ENCODE data around the gene MACROD2.

The MACROD2 gene

DNA sequence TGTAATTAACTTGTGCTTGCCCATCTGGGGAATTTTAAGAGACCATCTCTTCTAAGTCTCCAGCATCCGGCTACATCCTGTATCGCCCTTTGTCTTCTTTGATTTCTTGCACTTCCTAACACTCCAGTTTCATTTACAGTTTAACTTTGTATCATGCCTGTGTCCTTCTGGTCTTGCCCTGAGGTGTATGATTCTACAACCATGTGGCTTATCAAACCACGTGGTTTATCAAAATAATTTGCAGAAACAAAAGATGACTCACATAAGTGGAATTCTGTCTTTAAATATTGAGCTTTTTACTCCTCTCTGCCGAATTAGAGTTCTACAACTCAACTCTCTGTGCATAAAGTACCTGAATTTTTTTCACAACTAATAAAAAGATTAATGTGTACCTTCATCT is 1997.2 kb downstream of the MACROD2 start:
- H3K9ac ChIP-seq (ENCODE audit: low read length in 2 of 2): no peak overlapping the region
- H3K9me3 ChIP-seq (ENCODE audit: control insufficient read depth in 2 of 2, low read length in 2 of 2): no peaks in the 10 kb centered on the region
- H3K27me3 ChIP-seq (ENCODE audit: control insufficient read depth in 1 of 2, insufficient read depth in 2 of 2, low read length in 2 of 2): no peaks in the 10 kb centered on the region
- H3K4me1 ChIP-seq (ENCODE audit: control insufficient read depth, insufficient read depth, low read length): no peaks in the 10 kb centered on the region
- H3K36me3 ChIP-seq (ENCODE audit: control insufficient read depth in 2 of 2, insufficient read depth in 2 of 2, low read length in 2 of 2): no peaks in the 10 kb centered on the region
- H3K27ac ChIP-seq (ENCODE audit: low read length): no peak overlapping the region
- no peak overlapping the region for H3K4me3 ChIP-seq (ENCODE audit: low read length in 2 of 2)

DNA sequence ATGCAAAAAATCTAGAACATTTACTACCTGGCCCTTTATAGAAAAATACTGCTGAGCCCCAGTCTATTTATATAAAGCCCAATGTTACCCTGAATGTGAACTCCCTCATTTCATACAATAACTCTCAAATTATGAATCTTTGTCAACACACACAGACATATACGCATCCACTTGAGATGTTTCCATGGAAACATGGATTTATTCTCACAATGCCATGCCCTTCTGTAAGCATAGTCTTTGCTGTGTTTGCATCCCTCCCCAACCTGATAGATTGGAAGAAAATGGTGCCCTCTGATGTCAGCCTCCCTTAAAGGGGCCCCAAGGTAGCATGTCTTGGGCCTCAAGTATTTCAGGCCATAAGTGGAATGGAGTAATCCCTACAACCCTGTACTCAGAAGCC is 2004.8 kb downstream of the MACROD2 start:
- no peak overlapping the region for H3K27ac ChIP-seq (ENCODE audit: low read length)
- H3K36me3 ChIP-seq (ENCODE audit: control insufficient read depth in 2 of 2, insufficient read depth in 2 of 2, low read length in 2 of 2): no peaks in the 10 kb centered on the region
- H3K4me1 ChIP-seq (ENCODE audit: control insufficient read depth, insufficient read depth, low read length): no peaks in the 10 kb centered on the region
- no peak overlapping the region for H3K4me3 ChIP-seq (ENCODE audit: low read length in 2 of 2)
- H3K27me3 ChIP-seq (ENCODE audit: control insufficient read depth in 1 of 2, insufficient read depth in 2 of 2, low read length in 2 of 2): no peaks in the 10 kb centered on the region
- H3K9me3 ChIP-seq (ENCODE audit: control insufficient read depth in 2 of 2, low read length in 2 of 2): no peaks in the 10 kb centered on the region
- no peak overlapping the region for H3K9ac ChIP-seq (ENCODE audit: low read length in 2 of 2)

GRCh38 chr20:16001286-16001685 is 2006.0 kb downstream of the MACROD2 start:
- Histone ChIP-seq H3K4me1 (ENCODE audit: control insufficient read depth, insufficient read depth, low read length) (no peaks in the 10 kb centered on the region), H3K36me3 (ENCODE audit: control insufficient read depth in 2 of 2, insufficient read depth in 2 of 2, low read length in 2 of 2) (no peaks in the 10 kb centered on the region), H3K9ac (ENCODE audit: low read length in 2 of 2) (no peak overlapping the region), H3K27ac (ENCODE audit: low read length) (no peak overlapping the region), H3K4me3 (ENCODE audit: low read length in 2 of 2) (no peak overlapping the region), H3K27me3 (ENCODE audit: control insufficient read depth in 1 of 2, insufficient read depth in 2 of 2, low read length in 2 of 2) (no peaks in the 10 kb centered on the region), H3K9me3 (ENCODE audit: control insufficient read depth in 2 of 2, low read length in 2 of 2) (no peaks in the 10 kb centered on the region)

DNA sequence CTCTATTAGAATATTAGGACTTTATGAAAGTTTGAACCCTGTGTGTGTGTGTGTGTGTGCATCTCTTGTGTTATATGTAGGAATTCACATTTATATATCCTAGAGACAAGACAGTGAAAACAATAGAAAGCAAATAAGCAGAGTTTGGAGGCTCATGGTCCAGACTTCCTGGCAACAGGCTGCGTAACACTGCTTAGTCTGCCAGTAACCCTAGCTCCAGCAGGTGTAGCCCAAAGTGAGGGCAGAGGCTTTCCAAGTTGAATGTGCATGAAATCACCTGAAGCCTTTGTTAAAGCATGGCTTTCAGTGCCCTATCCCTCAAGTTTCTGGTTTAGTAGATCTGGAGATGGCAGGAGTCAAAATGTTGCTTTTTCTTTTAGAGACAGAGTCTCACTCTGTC is 2008.0 kb downstream of the MACROD2 start:
- Histone ChIP-seq H3K27ac (ENCODE audit: low read length) (no peak overlapping the region), H3K9me3 (ENCODE audit: control insufficient read depth in 2 of 2, low read length in 2 of 2) (no peaks in the 10 kb centered on the region), H3K27me3 (ENCODE audit: control insufficient read depth in 1 of 2, insufficient read depth in 2 of 2, low read length in 2 of 2) (no peaks in the 10 kb centered on the region), H3K36me3 (ENCODE audit: control insufficient read depth in 2 of 2, insufficient read depth in 2 of 2, low read length in 2 of 2) (no peaks in the 10 kb centered on the region), H3K4me3 (ENCODE audit: low read length in 2 of 2) (no peak overlapping the region), H3K9ac (ENCODE audit: low read length in 2 of 2) (no peak overlapping the region), H3K4me1 (ENCODE audit: control insufficient read depth, insufficient read depth, low read length) (no peaks in the 10 kb centered on the region)

- Histone ChIP-seq H3K36me3 (ENCODE audit: control insufficient read depth in 2 of 2, insufficient read depth in 2 of 2, low read length in 2 of 2) (no peaks in the 10 kb centered on the region), H3K4me1 (ENCODE audit: control insufficient read depth, insufficient read depth, low read length) (no peaks in the 10 kb centered on the region), H3K27ac (ENCODE audit: low read length) (no peak overlapping the region), H3K4me3 (ENCODE audit: low read length in 2 of 2) (no peak overlapping the region), H3K9ac (ENCODE audit: low read length in 2 of 2) (no peak overlapping the region), H3K27me3 (ENCODE audit: control insufficient read depth in 1 of 2, insufficient read depth in 2 of 2, low read length in 2 of 2) (no peaks in the 10 kb centered on the region), H3K9me3 (ENCODE audit: control insufficient read depth in 2 of 2, low read length in 2 of 2) (no peaks in the 10 kb centered on the region)
Measured at GRCh38 chr20:16004108-16004854, 2009.0 kb downstream of the MACROD2 start.

- no peaks in the 10 kb centered on the region for H3K36me3 ChIP-seq (ENCODE audit: control insufficient read depth in 2 of 2, insufficient read depth in 2 of 2, low read length in 2 of 2)
- no peak overlapping the region for H3K9ac ChIP-seq (ENCODE audit: low read length in 2 of 2)
- H3K27ac ChIP-seq (ENCODE audit: low read length): no peak overlapping the region
- H3K27me3 ChIP-seq (ENCODE audit: control insufficient read depth in 1 of 2, insufficient read depth in 2 of 2, low read length in 2 of 2): no peaks in the 10 kb centered on the region
- H3K4me1 ChIP-seq (ENCODE audit: control insufficient read depth, insufficient read depth, low read length): no peaks in the 10 kb centered on the region
- no peaks in the 10 kb centered on the region for H3K9me3 ChIP-seq (ENCODE audit: control insufficient read depth in 2 of 2, low read length in 2 of 2)
- H3K4me3 ChIP-seq (ENCODE audit: low read length in 2 of 2): no peak overlapping the region
Measured at GRCh38 chr20:16005021-16005914, 2010.0 kb downstream of the MACROD2 start.

DNA sequence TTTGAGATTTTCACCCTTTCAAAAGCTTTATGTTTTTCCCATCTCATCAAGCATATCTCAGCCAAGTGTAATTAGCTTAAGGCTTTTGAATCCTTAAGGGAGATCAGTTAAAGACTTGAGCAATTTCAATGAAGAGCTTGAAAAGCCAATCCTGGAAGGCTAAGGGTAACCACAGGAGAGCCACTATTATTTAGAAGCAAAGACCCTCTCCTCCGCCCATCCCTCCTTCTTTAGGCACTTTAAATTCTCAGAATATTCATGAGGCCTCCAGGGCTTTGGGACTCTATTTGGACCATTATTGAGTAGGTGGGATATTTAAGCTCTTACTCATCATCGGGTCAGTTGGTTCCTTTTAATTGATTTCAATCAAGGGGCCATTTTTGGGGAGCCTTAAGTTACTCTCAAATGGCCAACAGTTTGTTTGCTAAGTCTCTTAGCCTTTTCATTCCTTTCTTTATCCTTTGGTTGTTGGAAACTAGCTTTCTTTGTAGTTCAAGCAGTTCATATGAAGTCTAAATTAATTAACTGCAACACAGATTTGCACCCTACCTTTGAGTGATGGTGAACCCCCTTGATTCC is 2010.7 kb downstream of the MACROD2 start:
- H3K27ac ChIP-seq (ENCODE audit: low read length): no peak overlapping the region
- no peak overlapping the region for H3K4me3 ChIP-seq (ENCODE audit: low read length in 2 of 2)
- no peaks in the 10 kb centered on the region for H3K9me3 ChIP-seq (ENCODE audit: control insufficient read depth in 2 of 2, low read length in 2 of 2)
- no peaks in the 10 kb centered on the region for H3K4me1 ChIP-seq (ENCODE audit: control insufficient read depth, insufficient read depth, low read length)
- no peak overlapping the region for H3K9ac ChIP-seq (ENCODE audit: low read length in 2 of 2)
- H3K27me3 ChIP-seq (ENCODE audit: control insufficient read depth in 1 of 2, insufficient read depth in 2 of 2, low read length in 2 of 2): no peaks in the 10 kb centered on the region
- H3K36me3 ChIP-seq (ENCODE audit: control insufficient read depth in 2 of 2, insufficient read depth in 2 of 2, low read length in 2 of 2): no peaks in the 10 kb centered on the region

GRCh38 chr20:16007164-16007563 is 2011.8 kb downstream of the MACROD2 start:
- H3K27me3 ChIP-seq (ENCODE audit: control insufficient read depth in 1 of 2, insufficient read depth in 2 of 2, low read length in 2 of 2): no peaks in the 10 kb centered on the region
- H3K4me3 ChIP-seq (ENCODE audit: low read length in 2 of 2): no peak overlapping the region
- no peak overlapping the region for H3K27ac ChIP-seq (ENCODE audit: low read length)

GRCh38 chr20:16007962-16008361 is 2012.6 kb downstream of the MACROD2 start:
- H3K36me3 ChIP-seq (ENCODE audit: control insufficient read depth in 2 of 2, insufficient read depth in 2 of 2, low read length in 2 of 2): no peaks in the 10 kb centered on the region
- no peak overlapping the region for H3K27ac ChIP-seq (ENCODE audit: low read length)
- no peak overlapping the region for H3K4me3 ChIP-seq (ENCODE audit: low read length in 2 of 2)
- H3K4me1 ChIP-seq (ENCODE audit: control insufficient read depth, insufficient read depth, low read length): no peaks in the 10 kb centered on the region
- H3K27me3 ChIP-seq (ENCODE audit: control insufficient read depth in 1 of 2, insufficient read depth in 2 of 2, low read length in 2 of 2): no peaks in the 10 kb centered on the region
- no peak overlapping the region for H3K9ac ChIP-seq (ENCODE audit: low read length in 2 of 2)
- no peaks in the 10 kb centered on the region for H3K9me3 ChIP-seq (ENCODE audit: control insufficient read depth in 2 of 2, low read length in 2 of 2)

More at GRCh38 chr20:16007164-16007563, 2011.8 kb downstream of the MACROD2 start:
- Histone ChIP-seq H3K4me1 (ENCODE audit: control insufficient read depth, insufficient read depth, low read length) (no peaks in the 10 kb centered on the region), H3K36me3 (ENCODE audit: control insufficient read depth in 2 of 2, insufficient read depth in 2 of 2, low read length in 2 of 2) (no peaks in the 10 kb centered on the region), H3K9ac (ENCODE audit: low read length in 2 of 2) (no peak overlapping the region), H3K9me3 (ENCODE audit: control insufficient read depth in 2 of 2, low read length in 2 of 2) (no peaks in the 10 kb centered on the region)

DNA sequence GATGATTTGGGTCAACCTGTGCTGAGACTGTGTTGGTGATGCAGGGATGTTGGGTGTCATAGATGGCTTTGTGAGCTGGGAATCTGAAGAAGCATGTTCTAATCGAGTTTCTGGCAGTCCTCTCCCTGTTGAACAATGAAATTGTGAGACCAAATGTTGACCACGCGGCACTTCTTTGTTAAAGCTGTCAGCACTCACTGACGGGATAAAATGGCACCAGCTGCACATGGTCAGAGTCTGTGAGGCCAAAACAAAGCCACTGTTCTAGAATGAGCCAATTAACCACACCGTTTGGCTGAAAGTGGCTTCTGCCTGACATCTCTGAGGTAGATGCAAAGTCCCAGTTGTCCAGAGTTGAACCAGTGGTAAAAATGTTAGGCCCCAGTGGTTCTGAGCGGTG is 2015.7 kb downstream of the MACROD2 start:
- Histone ChIP-seq H3K27ac (ENCODE audit: low read length) (no peak overlapping the region), H3K36me3 (ENCODE audit: control insufficient read depth in 2 of 2, insufficient read depth in 2 of 2, low read length in 2 of 2) (no peaks in the 10 kb centered on the region), H3K9ac (ENCODE audit: low read length in 2 of 2) (no peak overlapping the region), H3K4me3 (ENCODE audit: low read length in 2 of 2) (no peak overlapping the region), H3K4me1 (ENCODE audit: control insufficient read depth, insufficient read depth, low read length) (no peaks in the 10 kb centered on the region), H3K9me3 (ENCODE audit: control insufficient read depth in 2 of 2, low read length in 2 of 2) (no peaks in the 10 kb centered on the region), H3K27me3 (ENCODE audit: control insufficient read depth in 1 of 2, insufficient read depth in 2 of 2, low read length in 2 of 2) (no peaks in the 10 kb centered on the region)
